ENCODE results near the gene IL1R2.
A peak's percentile ranks its signal among the peaks of the same experiment; 100 is the strongest.
"Not testable (repeated sequence)": the region's sequence is repeated elsewhere in the genome, so short reads cannot be mapped to it uniquely, and the experiment has no call there.

The IL1R2 gene

GRCh38 chr2:102000813-102001766, 9.3 kb downstream of the IL1R2 start:
- DNase-seq: no peak

GRCh38 chr2:102001767-102002142, 10.0 kb downstream of the IL1R2 start:
- no peak for DNase-seq

- DNase-seq: no peak
Measured at GRCh38 chr2:102002228-102002627, 10.5 kb downstream of the IL1R2 start.

GRCh38 chr2:102002909-102003308, 11.1 kb downstream of the IL1R2 start:
- not testable (repeated sequence) for DNase-seq

- no peak for DNase-seq
Measured at GRCh38 chr2:102003696-102004095, 11.9 kb downstream of the IL1R2 start.

GRCh38 chr2:102004581-102004980, 12.8 kb downstream of the IL1R2 start:
- DNase-seq: no peak

GRCh38 chr2:102005449-102005848, 13.7 kb downstream of the IL1R2 start:
- DNase-seq: no peak

- peak; percentile 70 for DNase-seq
Measured at GRCh38 chr2:102005989-102006885, 14.5 kb downstream of the IL1R2 start.

GRCh38 chr2:102006886-102007278, 15.1 kb downstream of the IL1R2 start:
- no peak for DNase-seq

- DNase-seq: no peak
Measured at GRCh38 chr2:102008490-102008889, 16.7 kb downstream of the IL1R2 start.

GRCh38 chr2:102009557-102009956, 17.8 kb downstream of the IL1R2 start:
- DNase-seq: no peak

GRCh38 chr2:102010902-102011301, 19.1 kb downstream of the IL1R2 start:
- DNase-seq: peak; percentile 78

- no peak for DNase-seq
Measured at GRCh38 chr2:102012061-102012614, 20.4 kb downstream of the IL1R2 start.

- DNase-seq: peak; percentile 72
Measured at GRCh38 chr2:102013206-102014040, 21.7 kb downstream of the IL1R2 start.

- no peak for DNase-seq
Measured at GRCh38 chr2:102014041-102014345, 22.2 kb downstream of the IL1R2 start.

- no peak for DNase-seq
Measured at GRCh38 chr2:102015399-102015798, 23.6 kb downstream of the IL1R2 start.

GRCh38 chr2:102016399-102016955, 24.7 kb downstream of the IL1R2 start:
- DNase-seq: no peak

GRCh38 chr2:102018823-102019445, 27.2 kb downstream of the IL1R2 start:
- no peak for DNase-seq

GRCh38 chr2:102020596-102021170, 28.9 kb downstream of the IL1R2 start:
- peak; percentile 77 for DNase-seq

- no peak for DNase-seq
Measured at GRCh38 chr2:102021779-102022178, 30.0 kb downstream of the IL1R2 start.

GRCh38 chr2:102022884-102023539, 31.3 kb downstream of the IL1R2 start:
- no peak for DNase-seq

Data from inflammatory macrophage treated with lipopolysaccharide for 4 hours (primary cell).